ENCODE data around the gene ING4. TPM values are rescaled to one million over a fixed set of nuclear protein-coding genes. Genes with fewer than 3 reads are reported as not detected.

Gene ING4
- total RNA-seq, 1 donor from 2014 or later = 23.2 TPM

- DNase-seq = no peak
- Histone ChIP-seq H3K27me3 (ENCODE audit: low read depth) (no peaks in the 10 kb centered on the region), H3K4me1 (no peaks in the 10 kb centered on the region), H3K36me3 (no peaks in the 10 kb centered on the region), H3K4me3 (no peak overlapping the region), H3K27ac (replicated peaks) (no peak overlapping the region), H3K9me3 (replicated peaks) (peaks cover 12% of the 10 kb centered on the region)
- intact Hi-C loops (cut with micrococcal nuclease) = no loop called here
- no peak for TF ChIP-seq CTCF (IDR thresholded peaks at IDR 0.05; ENCODE audit: borderline replicate concordance)
Observed at GRCh38 chr12:6641131-6641530, 21.8 kb downstream of the ING4 start.

- H3K9me3 ChIP-seq (replicated peaks) = peaks cover 12% of the 10 kb centered on the region
- intact Hi-C loops (cut with micrococcal nuclease) = no loop called here
Observed at GRCh38 chr12:6640497-6640896, 22.4 kb downstream of the ING4 start.

GRCh38 chr12:6639151-6639801, 23.6 kb downstream of the ING4 start:
- no peak for DNase-seq

More at GRCh38 chr12:6640497-6640896, 22.4 kb downstream of the ING4 start:
- Histone ChIP-seq H3K4me1 (no peaks in the 10 kb centered on the region), H3K27me3 (ENCODE audit: low read depth) (no peaks in the 10 kb centered on the region), H3K4me3 (no peak overlapping the region), H3K27ac (replicated peaks) (no peak overlapping the region), H3K36me3 (no peaks in the 10 kb centered on the region)
- no peak for DNase-seq
- TF ChIP-seq CTCF (IDR thresholded peaks at IDR 0.05; ENCODE audit: borderline replicate concordance) = no peak

GRCh38 chr12:6638305-6638704, 24.6 kb downstream of the ING4 start:
- Histone ChIP-seq H3K4me3 (no peak overlapping the region), H3K27ac (replicated peaks) (no peak overlapping the region), H3K36me3 (no peaks in the 10 kb centered on the region), H3K27me3 (ENCODE audit: low read depth) (no peaks in the 10 kb centered on the region), H3K9me3 (replicated peaks) (no peaks in the 10 kb centered on the region), H3K4me1 (no peaks in the 10 kb centered on the region)
- DNase-seq = no peak
- intact Hi-C loops (cut with micrococcal nuclease) = no loop called here
- TF ChIP-seq CTCF (IDR thresholded peaks at IDR 0.05; ENCODE audit: borderline replicate concordance) = no peak

More at GRCh38 chr12:6639151-6639801, 23.6 kb downstream of the ING4 start:
- TF ChIP-seq CTCF (IDR thresholded peaks at IDR 0.05; ENCODE audit: borderline replicate concordance) = no peak
- Histone ChIP-seq H3K4me1 (no peaks in the 10 kb centered on the region), H3K27ac (replicated peaks) (no peak overlapping the region), H3K27me3 (ENCODE audit: low read depth) (no peaks in the 10 kb centered on the region), H3K36me3 (no peaks in the 10 kb centered on the region), H3K9me3 (replicated peaks) (peaks cover 7% of the 10 kb centered on the region), H3K4me3 (no peak overlapping the region)
- intact Hi-C loops (cut with micrococcal nuclease) = no loop called here

- Histone ChIP-seq H3K36me3 (no peaks in the 10 kb centered on the region), H3K27ac (replicated peaks) (peak within 1 kb of the TSS; percentile 18), H3K4me1 (peaks cover 15% of the 10 kb centered on the region), H3K27me3 (ENCODE audit: low read depth) (no peaks in the 10 kb centered on the region), H3K4me3 (peak within 1 kb of the TSS; percentile 23), H3K9me3 (replicated peaks) (no peaks in the 10 kb centered on the region)
- TF ChIP-seq CTCF (IDR thresholded peaks at IDR 0.05; ENCODE audit: borderline replicate concordance) = no peak
- DNase-seq = no peak
- intact Hi-C loops (cut with micrococcal nuclease) = no loop called here
Observed at GRCh38 chr12:6635856-6636531, 26.9 kb downstream of the ING4 start, which contains the start of gene LPAR5. TSS of gene LPAR5 (minus strand) at chr12:6635959. CDS start at chr12:6621248, 14,711 bp downstream.
